Karpas-422 (cell line): ENCODE results near the gene SPCS3. TPM values are rescaled to one million over a fixed set of nuclear protein-coding genes. Genes with fewer than 3 reads are reported as not detected.

Source experiments
- DNase-seq: peaks from one replicate; pipeline ENCODE4 v3.0.0-alpha.2; 2015
- H2AFZ ChIP-seq: fragments of 200-600 bp; sonication (generic); 2 replicates; pipeline ENCODE4 v1.6.1; 2014; ENCODE audit warnings: antibody characterized with exemption, low read length, mixed read lengths
- H3K27ac ChIP-seq: fragments of 200-600 bp; sonication (generic); 2 replicates; pipeline ENCODE4 v1.5.1; 2014; ENCODE audit warnings: mild to moderate bottlenecking, low read length, moderate library complexity
- H3K27me3 ChIP-seq: fragments of 200-600 bp; sonication (generic); 2 replicates; pipeline ENCODE4 v1.6.1; 2014; ENCODE audit warnings: low read length, mixed read lengths
- H3K36me3 ChIP-seq: fragments of 200-600 bp; sonication (generic); 2 replicates; pipeline ENCODE4 v1.6.1; 2014; ENCODE audit warnings: low read length, mixed read lengths; ENCODE audit not compliant: insufficient read depth
- H3K4me1 ChIP-seq: fragments of 200-600 bp; sonication (generic); 2 replicates; pipeline ENCODE4 v1.6.1; 2014; ENCODE audit warnings: mild to moderate bottlenecking, low read length, mixed read lengths
- H3K4me2 ChIP-seq: fragments of 200-600 bp; sonication (generic); 2 replicates; pipeline ENCODE4 v1.6.1; 2014; ENCODE audit warnings: low read length, low read depth, mild to moderate bottlenecking; ENCODE audit not compliant: poor library complexity, severe bottlenecking
- H3K4me3 ChIP-seq: fragments of 200-600 bp; sonication (generic); 2 replicates; pipeline ENCODE4 v1.5.1; 2014; ENCODE audit warnings: mild to moderate bottlenecking, antibody characterized with exemption, low read length, mixed read lengths
- H3K79me2 ChIP-seq: fragments of 200-600 bp; sonication (generic); 2 replicates; pipeline ENCODE4 v1.6.1; 2014; ENCODE audit warnings: mild to moderate bottlenecking, low read length, mixed read lengths
- H3K9ac ChIP-seq: fragments of 200-600 bp; sonication (generic); 2 replicates; pipeline ENCODE4 v1.6.0; 2014; ENCODE audit warnings: low read length
- H3K9me2 ChIP-seq: fragments of 200-600 bp; sonication (generic), shearing (Covaris generic); replicated peaks from 2 replicates; pipeline ENCODE4 v1.6.0; 2014; ENCODE audit warnings: mild to moderate bottlenecking, low read length, moderate library complexity; ENCODE audit not compliant: insufficient read depth
- H3K9me3 ChIP-seq: fragments of 300-700, 200-600 bp; sonication (generic); 2 replicates; pipeline ENCODE4 v1.6.1; 2014; ENCODE audit warnings: low read length, mixed read lengths
- H4K20me1 ChIP-seq: fragments of 200-600 bp; sonication (generic); 2 replicates; pipeline ENCODE4 v1.6.1; 2014; ENCODE audit warnings: mild to moderate bottlenecking, antibody characterized with exemption, low read length, low read depth; ENCODE audit not compliant: insufficient read depth
- total RNA-seq: library from RNA; depleted of rRNA; stranded (reverse); fragments of >200 nt; shearing (Covaris generic); gene quantifications from 2 replicates; pipeline ENCODE4 v1.2.3, GENCODE V29; 2014; ENCODE audit warnings: low replicate concordance

The SPCS3 gene
- total RNA-seq, 1 experiment from 2014 or later = 76.3 TPM

GRCh38 chr4:176308441-176308840 lies 11.3 kb upstream of the SPCS3 start:
- no peaks in the 10 kb centered on the region for H3K9me3 ChIP-seq
- no peaks in the 10 kb centered on the region for H4K20me1 ChIP-seq
- no peak for DNase-seq
- no peak overlapping the region for H3K9ac ChIP-seq
- peaks cover 28% of the 10 kb centered on the region for H3K4me1 ChIP-seq
- no peaks in the 10 kb centered on the region for H3K36me3 ChIP-seq
- H3K79me2 ChIP-seq = no peaks in the 10 kb centered on the region
- H3K4me3 ChIP-seq = no peak overlapping the region
- peak overlapping the region; percentile 55 for H3K4me2 ChIP-seq
- H3K9me2 ChIP-seq = no peaks in the 10 kb centered on the region
- peak overlapping the region; percentile 91 for H3K27ac ChIP-seq
- no peaks in the 10 kb centered on the region for H3K27me3 ChIP-seq
- no peak overlapping the region; the same call in 1 of the 2 replicates for H2AFZ ChIP-seq

DNA sequence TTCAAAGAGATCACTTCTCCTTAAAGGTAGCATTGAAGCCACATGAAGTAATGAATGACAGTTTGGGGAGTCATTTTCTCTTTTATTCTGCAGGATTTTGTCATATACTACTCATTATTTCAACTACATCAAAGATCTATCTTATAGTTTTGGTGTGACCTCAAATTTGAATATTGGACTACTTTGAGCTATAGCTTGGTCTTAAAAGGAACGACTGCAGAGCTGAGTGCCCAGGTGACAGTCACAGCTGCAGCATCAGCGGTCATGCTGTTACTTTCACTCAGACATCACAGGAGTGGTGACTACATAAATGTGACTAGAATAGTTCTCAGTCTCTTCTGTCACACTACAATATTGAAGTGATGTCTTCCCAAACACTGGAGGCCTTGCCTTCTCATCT lies 10.7 kb upstream of the SPCS3 start:
- peak; percentile 82 for DNase-seq
- H3K79me2 ChIP-seq = no peaks in the 10 kb centered on the region
- peak overlapping the region; percentile 91 for H3K27ac ChIP-seq
- no peaks in the 10 kb centered on the region for H3K36me3 ChIP-seq
- no peak overlapping the region for H3K9ac ChIP-seq
- peak overlapping the region; percentile 55 for H3K4me2 ChIP-seq
- no peaks in the 10 kb centered on the region for H4K20me1 ChIP-seq
- peaks cover 28% of the 10 kb centered on the region for H3K4me1 ChIP-seq
- no peaks in the 10 kb centered on the region for H3K9me3 ChIP-seq
- no peak overlapping the region; the same call in 1 of the 2 replicates for H2AFZ ChIP-seq
- H3K27me3 ChIP-seq = no peaks in the 10 kb centered on the region
- no peak overlapping the region for H3K4me3 ChIP-seq
- no peaks in the 10 kb centered on the region for H3K9me2 ChIP-seq

DNA sequence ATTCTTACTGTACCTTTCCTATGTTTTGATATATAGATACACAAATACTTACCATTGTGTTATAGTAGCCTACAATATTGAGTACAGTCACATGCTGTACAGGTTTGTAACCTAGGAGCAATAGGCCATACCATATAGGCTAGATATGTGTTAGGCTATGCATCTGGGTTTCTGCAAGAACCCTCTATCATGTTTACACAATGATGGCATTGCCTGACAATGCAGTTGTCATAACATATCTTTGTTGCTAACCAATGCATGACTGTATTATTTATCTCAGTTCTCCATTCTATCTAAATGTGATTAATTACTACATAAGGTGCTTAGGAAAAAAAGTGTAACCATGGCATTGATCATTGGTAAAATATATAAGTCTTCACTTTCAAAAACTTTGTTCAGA lies 10.0 kb upstream of the SPCS3 start:
- H3K4me1 ChIP-seq = peaks cover 28% of the 10 kb centered on the region
- H3K9me3 ChIP-seq = no peaks in the 10 kb centered on the region
- H3K9ac ChIP-seq = no peak overlapping the region
- H4K20me1 ChIP-seq = no peaks in the 10 kb centered on the region
- H3K4me2 ChIP-seq = peak overlapping the region; percentile 55
- no peak for DNase-seq
- no peaks in the 10 kb centered on the region for H3K9me2 ChIP-seq
- H3K27me3 ChIP-seq = no peaks in the 10 kb centered on the region
- peak overlapping the region; percentile 91 for H3K27ac ChIP-seq
- no peak overlapping the region for H3K4me3 ChIP-seq
- H3K79me2 ChIP-seq = no peaks in the 10 kb centered on the region
- H2AFZ ChIP-seq = peak overlapping the region; percentile 28; the same call in 1 of the 2 replicates
- H3K36me3 ChIP-seq = no peaks in the 10 kb centered on the region

DNA sequence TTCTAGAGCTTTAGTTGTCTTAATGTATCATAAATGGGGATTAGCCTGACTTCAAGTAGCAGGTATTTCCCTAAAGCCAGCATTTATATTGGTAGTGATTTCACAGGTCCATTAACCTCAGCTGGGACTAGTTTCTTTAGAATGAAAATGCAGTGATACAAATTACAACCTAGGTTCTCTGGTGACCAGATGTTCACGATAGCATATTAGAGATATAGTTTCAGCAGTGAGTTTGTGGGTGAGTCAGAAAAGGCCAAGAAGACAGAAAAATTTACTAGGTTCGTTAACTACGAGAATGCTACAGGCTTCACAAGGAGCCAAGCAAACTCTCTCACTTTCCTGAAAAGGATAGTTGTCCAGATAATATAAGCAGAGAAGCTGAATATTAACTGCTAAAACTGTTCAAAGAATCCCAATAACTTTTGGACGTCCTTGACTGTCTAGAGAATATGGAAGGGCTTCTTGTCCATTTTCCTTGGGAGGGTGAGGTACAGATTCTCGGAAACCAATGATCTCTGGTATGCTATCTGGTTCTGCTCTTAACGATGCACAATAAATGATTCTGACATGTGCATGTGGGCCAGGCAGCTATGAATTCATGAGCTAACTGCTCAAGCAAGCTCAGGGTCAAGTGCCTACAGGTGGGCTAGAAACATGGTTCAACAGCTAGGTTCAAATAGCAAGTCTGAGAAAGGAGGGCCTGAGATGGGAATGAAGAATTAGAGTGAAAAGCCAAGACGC lies 6.0 kb upstream of the SPCS3 start:
- no peaks in the 10 kb centered on the region for H4K20me1 ChIP-seq
- no peak overlapping the region for H3K27ac ChIP-seq
- H3K4me2 ChIP-seq = no peak overlapping the region
- H3K9me3 ChIP-seq = no peaks in the 10 kb centered on the region
- H3K9ac ChIP-seq = no peak overlapping the region
- no peaks in the 10 kb centered on the region for H3K36me3 ChIP-seq
- no peak overlapping the region for H3K4me3 ChIP-seq
- no peak for DNase-seq
- no peaks in the 10 kb centered on the region for H3K79me2 ChIP-seq
- H3K9me2 ChIP-seq = no peaks in the 10 kb centered on the region
- H3K4me1 ChIP-seq = peaks cover 21% of the 10 kb centered on the region
- H3K27me3 ChIP-seq = no peaks in the 10 kb centered on the region
- no peak overlapping the region for H2AFZ ChIP-seq

DNA sequence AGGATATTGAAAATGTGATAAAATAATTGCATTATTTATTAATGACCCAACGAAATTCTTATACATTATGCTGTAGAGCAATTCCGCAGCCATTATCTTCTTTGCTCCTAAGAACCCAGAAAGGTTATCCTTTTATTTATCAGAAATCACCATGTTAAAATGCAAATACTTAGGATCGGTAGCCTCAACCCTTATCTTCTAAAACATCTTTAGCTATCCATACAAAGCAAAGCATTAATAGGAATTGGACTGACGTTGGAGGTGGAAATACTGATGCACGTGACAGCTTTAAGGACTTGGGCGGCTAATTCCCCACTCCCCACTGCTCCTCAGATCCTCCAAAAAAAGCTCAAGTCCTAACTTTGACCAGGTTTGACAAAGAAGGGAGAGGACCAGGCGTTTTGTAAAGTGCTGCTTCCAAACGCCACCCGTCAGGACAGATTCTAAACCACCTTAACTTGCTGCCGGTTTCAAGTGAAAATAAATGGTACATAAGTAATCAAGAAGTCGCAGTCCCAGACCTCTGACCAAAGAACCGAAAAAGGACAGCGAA lies 539 bp upstream of the SPCS3 start:
- Histone ChIP-seq H3K9me3 (no peaks in the 10 kb centered on the region), H4K20me1 (peaks cover 5% of the 10 kb centered on the region; the same call in 1 of the 2 replicates), H3K9ac (peak overlapping the region; percentile 72), H3K4me2 (peak overlapping the region; percentile 78), H3K4me1 (peaks cover 33% of the 10 kb centered on the region), H3K4me3 (peak overlapping the region; percentile 70), H3K27ac (peak overlapping the region; percentile 39), H3K27me3 (no peaks in the 10 kb centered on the region), H3K79me2 (peaks cover 40% of the 10 kb centered on the region), H3K9me2 (no peaks in the 10 kb centered on the region), H3K36me3 (peaks cover 8% of the 10 kb centered on the region; the same call in 1 of the 2 replicates), H2AFZ (peak overlapping the region; percentile 20)
- no peak for DNase-seq

- peak; percentile 89 for DNase-seq
- no peak overlapping the region for H2AFZ ChIP-seq
Observed at GRCh38 chr4:176320340-176320975, 692 bp downstream of the SPCS3 start.

GRCh38 chr4:176320976-176321361 lies 1.2 kb downstream of the SPCS3 start:
- Histone ChIP-seq H2AFZ (no peak overlapping the region), H3K4me1 (peaks cover 33% of the 10 kb centered on the region), H3K9ac (peak overlapping the region; percentile 93), H3K4me3 (peak overlapping the region; percentile 83), H3K4me2 (peak overlapping the region; percentile 85), H3K27me3 (no peaks in the 10 kb centered on the region), H4K20me1 (peaks cover 5% of the 10 kb centered on the region; the same call in 1 of the 2 replicates), H3K27ac (peak overlapping the region; percentile 84), H3K9me3 (no peaks in the 10 kb centered on the region), H3K79me2 (peaks cover 56% of the 10 kb centered on the region), H3K9me2 (no peaks in the 10 kb centered on the region), H3K36me3 (peaks cover 10% of the 10 kb centered on the region; the same call in 1 of the 2 replicates)
- DNase-seq = no peak

More at GRCh38 chr4:176320340-176320975, 692 bp downstream of the SPCS3 start:
- Histone ChIP-seq H3K9me3 (no peaks in the 10 kb centered on the region), H3K9ac (peak overlapping the region; percentile 93), H3K27ac (peak overlapping the region; percentile 84), H3K9me2 (no peaks in the 10 kb centered on the region), H3K4me1 (peaks cover 33% of the 10 kb centered on the region), H3K4me2 (peak overlapping the region; percentile 85), H3K79me2 (peaks cover 52% of the 10 kb centered on the region), H3K36me3 (peaks cover 10% of the 10 kb centered on the region; the same call in 1 of the 2 replicates), H3K27me3 (no peaks in the 10 kb centered on the region), H4K20me1 (peaks cover 5% of the 10 kb centered on the region; the same call in 1 of the 2 replicates), H3K4me3 (peak overlapping the region; percentile 83)

- peak overlapping the region; percentile 93; the same call in 1 of the 2 replicates for H3K9ac ChIP-seq
- peaks cover 60% of the 10 kb centered on the region for H3K79me2 ChIP-seq
- no peaks in the 10 kb centered on the region for H3K9me2 ChIP-seq
- no peaks in the 10 kb centered on the region for H3K9me3 ChIP-seq
- H3K27ac ChIP-seq = 0 out of 2 replicates have a peak overlapping the region, but pooled peaks have one; percentile 84
- H4K20me1 ChIP-seq = peaks cover 5% of the 10 kb centered on the region; the same call in 1 of the 2 replicates
- peaks cover 10% of the 10 kb centered on the region; the same call in 1 of the 2 replicates for H3K36me3 ChIP-seq
- peak overlapping the region; percentile 83 for H3K4me3 ChIP-seq
- DNase-seq = peak; percentile 43
- H3K27me3 ChIP-seq = no peaks in the 10 kb centered on the region
- no peak overlapping the region for H2AFZ ChIP-seq
- peaks cover 33% of the 10 kb centered on the region for H3K4me1 ChIP-seq
- H3K4me2 ChIP-seq = peak overlapping the region; percentile 85
Observed at GRCh38 chr4:176321589-176321988, 1.8 kb downstream of the SPCS3 start.
